ENCODE data around the gene TSPAN18. TPM values are rescaled to one million over a fixed set of nuclear protein-coding genes. Genes with fewer than 3 reads are reported as not detected.

Gene TSPAN18
- total RNA-seq, 4 donors from 2014 or later: 31.1 to 74.6 (median 34.7) TPM

DNA sequence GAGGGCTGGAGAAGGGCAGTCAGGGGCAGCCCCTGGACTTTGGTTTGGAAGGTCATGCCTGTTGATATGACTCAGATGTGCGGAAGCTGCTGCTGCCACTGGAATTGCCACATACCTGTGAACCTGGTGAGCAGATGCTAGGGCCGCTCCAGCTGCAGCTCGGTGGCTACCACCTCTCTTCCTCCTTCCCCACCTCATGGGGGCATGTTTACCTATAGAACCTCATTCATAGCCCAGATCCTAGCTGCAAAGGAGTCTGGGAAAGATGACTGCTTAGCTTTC, 17.5 kb upstream of the TSPAN18 start:
- 86% methylated on average over 3 of the region's 3 CpGs; no CpG with 5 or more reads in 1 of the 2 donors for WGBS, 2 donors (ENCODE audit: low coverage in 1 of 2)
- no peak for TF ChIP-seq EP300 (IDR thresholded peaks at IDR 0.05)
- TF ChIP-seq POLR2AphosphoS5 (IDR thresholded peaks at IDR 0.05): no peak
- TF ChIP-seq POLR2A (IDR thresholded peaks at IDR 0.05): no peak
- TF ChIP-seq, protein P1, sequence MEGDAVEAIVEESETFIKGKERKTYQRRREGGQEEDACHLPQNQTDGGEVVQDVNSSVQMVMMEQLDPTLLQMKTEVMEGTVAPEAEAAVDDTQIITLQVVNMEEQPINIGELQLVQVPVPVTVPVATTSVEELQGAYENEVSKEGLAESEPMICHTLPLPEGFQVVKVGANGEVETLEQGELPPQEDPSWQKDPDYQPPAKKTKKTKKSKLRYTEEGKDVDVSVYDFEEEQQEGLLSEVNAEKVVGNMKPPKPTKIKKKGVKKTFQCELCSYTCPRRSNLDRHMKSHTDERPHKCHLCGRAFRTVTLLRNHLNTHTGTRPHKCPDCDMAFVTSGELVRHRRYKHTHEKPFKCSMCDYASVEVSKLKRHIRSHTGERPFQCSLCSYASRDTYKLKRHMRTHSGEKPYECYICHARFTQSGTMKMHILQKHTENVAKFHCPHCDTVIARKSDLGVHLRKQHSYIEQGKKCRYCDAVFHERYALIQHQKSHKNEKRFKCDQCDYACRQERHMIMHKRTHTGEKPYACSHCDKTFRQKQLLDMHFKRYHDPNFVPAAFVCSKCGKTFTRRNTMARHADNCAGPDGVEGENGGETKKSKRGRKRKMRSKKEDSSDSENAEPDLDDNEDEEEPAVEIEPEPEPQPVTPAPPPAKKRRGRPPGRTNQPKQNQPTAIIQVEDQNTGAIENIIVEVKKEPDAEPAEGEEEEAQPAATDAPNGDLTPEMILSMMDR (IDR thresholded peaks at IDR 0.05): no peak
- ATAC-seq: no peak
- H3K27me3 ChIP-seq: no peaks in the 10 kb centered on the region
- no peak overlapping the region for H3K4me3 ChIP-seq
- no peak overlapping the region for H3K27ac ChIP-seq
- H3K4me1 ChIP-seq: no peaks in the 10 kb centered on the region
- H3K9me3 ChIP-seq: peaks cover 0 to 12% (median 0%) of the 10 kb centered on the region in 3 donors
- H3K36me3 ChIP-seq: no peaks in the 10 kb centered on the region

DNA sequence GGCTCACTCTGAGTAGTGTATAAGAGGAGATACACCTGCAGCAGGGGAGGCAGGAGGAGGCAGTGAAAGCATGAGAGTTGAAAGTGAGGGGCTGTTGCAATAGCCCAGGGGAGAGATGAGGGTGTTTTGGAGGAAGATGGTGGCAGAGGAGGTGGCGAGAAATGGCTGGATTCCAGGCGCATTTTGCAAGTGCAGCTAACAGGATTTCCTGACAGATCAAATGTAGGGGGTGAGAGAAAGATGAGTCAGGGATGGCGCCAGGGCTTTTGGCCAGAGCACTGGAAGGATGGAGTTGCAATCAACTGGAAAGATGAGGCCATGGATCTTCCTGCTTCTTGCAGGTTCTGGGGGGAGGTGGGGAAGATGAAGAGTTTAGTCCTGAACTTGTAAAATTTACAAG, 16.8 kb upstream of the TSPAN18 start:
- H3K36me3 ChIP-seq: no peaks in the 10 kb centered on the region
- no peak overlapping the region for H3K4me3 ChIP-seq
- H3K27me3 ChIP-seq: no peaks in the 10 kb centered on the region
- no peak for ATAC-seq
- no peak overlapping the region for H3K27ac ChIP-seq
- WGBS, 2 donors (ENCODE audit: low coverage in 1 of 2): 77% methylated on average over 3 of the region's 3 CpGs; no CpG with 5 or more reads in 1 of the 2 donors
- no peak for TF ChIP-seq POLR2A (IDR thresholded peaks at IDR 0.05)
- TF ChIP-seq EP300 (IDR thresholded peaks at IDR 0.05): no peak
- no peak for TF ChIP-seq POLR2AphosphoS5 (IDR thresholded peaks at IDR 0.05)
- TF ChIP-seq, protein P1 (IDR thresholded peaks at IDR 0.05): no peak
- no peaks in the 10 kb centered on the region for H3K4me1 ChIP-seq
- H3K9me3 ChIP-seq: peaks cover 0 to 12% (median 0%) of the 10 kb centered on the region in 3 donors

GRCh38 chr11:44711113-44711786, 15.5 kb upstream of the TSPAN18 start:
- no peak overlapping the region for H3K27ac ChIP-seq
- H3K4me1 ChIP-seq: no peaks in the 10 kb centered on the region
- no peaks in the 10 kb centered on the region for H3K27me3 ChIP-seq
- no peak for ATAC-seq
- WGBS, 2 donors (ENCODE audit: low coverage in 1 of 2): 69 to 71% methylated on average over 5 to 6 of the region's 6 CpGs
- peaks cover 0 to 12% (median 0%) of the 10 kb centered on the region in 3 donors for H3K9me3 ChIP-seq
- H3K4me3 ChIP-seq: no peak overlapping the region
- no peak for TF ChIP-seq EP300 (IDR thresholded peaks at IDR 0.05)
- no peak for TF ChIP-seq POLR2AphosphoS5 (IDR thresholded peaks at IDR 0.05)
- TF ChIP-seq, protein P1 (IDR thresholded peaks at IDR 0.05): no peak
- TF ChIP-seq POLR2A (IDR thresholded peaks at IDR 0.05): no peak
- H3K36me3 ChIP-seq: no peaks in the 10 kb centered on the region

DNA sequence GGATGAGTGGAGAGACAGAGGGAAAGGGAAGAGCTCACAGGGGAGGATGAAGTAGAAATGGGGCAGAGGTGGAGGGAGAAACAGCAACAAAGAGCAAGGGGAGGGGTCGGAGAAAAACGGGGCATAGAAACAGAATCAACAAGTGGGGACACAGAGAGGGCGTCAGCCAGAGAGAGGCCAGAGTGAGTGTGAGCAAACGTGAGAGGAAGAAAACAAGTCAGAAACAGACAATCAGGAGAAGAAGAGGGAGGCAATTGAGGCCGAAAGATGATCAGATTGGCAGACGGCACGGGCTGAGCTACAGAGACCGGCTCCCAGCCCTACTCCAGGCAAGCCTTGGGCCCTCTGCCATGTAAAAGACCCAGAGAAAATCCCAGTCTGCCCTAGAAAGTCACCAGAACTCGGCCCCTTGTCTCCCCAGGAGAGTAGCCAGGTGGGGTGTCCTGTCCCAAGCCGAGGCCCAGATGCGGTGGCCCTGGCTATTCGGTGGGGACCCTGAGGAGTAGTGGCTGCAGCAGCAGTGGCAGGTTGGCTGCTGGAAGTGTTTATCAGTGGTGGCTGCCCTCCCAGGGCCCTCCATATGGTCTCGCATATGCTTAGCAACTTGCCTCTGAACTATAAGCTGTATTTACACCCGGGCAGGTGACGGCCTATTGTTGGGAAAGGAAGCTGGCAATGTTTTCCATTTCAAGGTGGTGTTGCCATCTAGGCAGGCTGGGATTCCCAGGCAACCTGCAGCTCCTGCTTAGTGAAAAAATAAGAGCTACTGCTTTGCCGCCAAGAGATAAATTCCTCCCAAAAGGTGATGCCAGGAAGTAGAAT, 14.8 kb upstream of the TSPAN18 start:
- no peak for ATAC-seq
- no peaks in the 10 kb centered on the region for H3K4me1 ChIP-seq

More for the DNA sequence above, 14.8 kb upstream of the TSPAN18 start:
- Histone ChIP-seq H3K27me3 (no peaks in the 10 kb centered on the region), H3K27ac (no peak overlapping the region), H3K4me3 (no peak overlapping the region), H3K36me3 (no peaks in the 10 kb centered on the region), H3K9me3 (peaks cover 0 to 11% (median 0%) of the 10 kb centered on the region in 3 donors)
- TF ChIP-seq POLR2A (IDR thresholded peaks at IDR 0.05) (no peak), EP300 (IDR thresholded peaks at IDR 0.05) (no peak)
- TF ChIP-seq, protein P1 (IDR thresholded peaks at IDR 0.05): no peak
- 50 to 72% methylated on average over 2 to 11 of the region's 16 CpGs for WGBS, 2 donors (ENCODE audit: low coverage in 1 of 2)

Measured in gastroesophageal sphincter (tissue), 4 donors.